GM12872 (cell line): ENCODE data around the gene STX18.

Experiments used
- CTCF ChIP-seq: IDR thresholded peaks from 3 replicates; pipeline ENCODE4 v1.5.1; 2011; ENCODE audit warnings: low read depth, mild to moderate bottlenecking, low read length, moderate library complexity; ENCODE audit not compliant: insufficient read depth

The STX18 gene

GRCh38 chr4:4490041-4490440, 51.8 kb downstream of the STX18 start:
- TF ChIP-seq CTCF: no peak

- peak; percentile 85 for TF ChIP-seq CTCF
Observed at GRCh38 chr4:4488405-4489404, 53.1 kb downstream of the STX18 start.

GRCh38 chr4:4486969-4487368, 54.9 kb downstream of the STX18 start:
- no peak for TF ChIP-seq CTCF

- no peak for TF ChIP-seq CTCF
Observed at GRCh38 chr4:4485806-4486205, 56.0 kb downstream of the STX18 start.

- TF ChIP-seq CTCF: no peak
Observed at GRCh38 chr4:4481399-4481994, 60.4 kb downstream of the STX18 start.

- peak; percentile 34; the same call in 2 of the 3 replicates for TF ChIP-seq CTCF
Observed at GRCh38 chr4:4480685-4481398, 61.0 kb downstream of the STX18 start.

GRCh38 chr4:4480205-4480604, 61.6 kb downstream of the STX18 start:
- no peak for TF ChIP-seq CTCF
